Activated CD4-positive, alpha-beta memory T cell treated with anti-CD3 and anti-CD28 coated beads for 36 hours (primary cell): ENCODE data around the gene ITGA3. TPM values are rescaled to one million over a fixed set of nuclear protein-coding genes. Genes with fewer than 3 reads are reported as not detected.

Experiments used
- CTCF ChIA-PET: fragments of 350-600 bp; sonication (Branson Sonifier 250); formaldehyde crosslinking; loops from one replicate; lab custom pipeline; 2021; ENCODE audit warnings: antibody characterized with exemption, inconsistent platforms; lab: Charles Lee
- POLR2A ChIA-PET: fragments of 350-600 bp; sonication (Branson Sonifier 250); formaldehyde crosslinking; loops from one replicate; lab custom pipeline; 2021; ENCODE audit warnings: antibody characterized with exemption; lab: Charles Lee
- DNase-seq: peaks from one replicate; pipeline ENCODE4 v3.0.0-alpha.2; 2020
- H3K27ac Mint-ChIP-seq: one replicate; pipeline ENCODE4 v1.8.0; 2021; ENCODE audit warnings: mixed read lengths
- H3K27me3 Mint-ChIP-seq: one replicate; pipeline ENCODE4 v1.8.0; 2021; ENCODE audit warnings: mixed read lengths
- H3K36me3 Mint-ChIP-seq: one replicate; pipeline ENCODE4 v1.8.0; 2021; ENCODE audit warnings: mixed read lengths
- H3K4me1 Mint-ChIP-seq: one replicate; pipeline ENCODE4 v1.8.0; 2021; ENCODE audit warnings: low read depth, mixed read lengths
- H3K4me3 Mint-ChIP-seq: one replicate; pipeline ENCODE4 v1.8.0; 2021; ENCODE audit warnings: mild to moderate bottlenecking, mixed read lengths
- H3K9me3 Mint-ChIP-seq: one replicate; pipeline ENCODE4 v1.8.0; 2021; ENCODE audit warnings: mixed read lengths
- intact Hi-C: fragments of 100-400 bp; cut with micrococcal nuclease; formaldehyde crosslinking; loops from one replicate; pipeline ENCODE4 v1.15.1; 2023
- total RNA-seq, 2 experiments: library from RNA; stranded (reverse); gene quantifications; one replicate each; pipeline ENCODE4 v1.2.3, GENCODE V29; 2021

ITGA3 gene
- total RNA-seq, 2 experiments from 2014 or later: 15.8 to 17.6 TPM

GRCh38 chr17:50076591-50077235 is 20.8 kb downstream of the ITGA3 start:
- Mint-ChIP-seq H3K4me3 (no peak overlapping the region), H3K9me3 (peaks cover under 1% of the 10 kb centered on the region), H3K4me1 (no peaks in the 10 kb centered on the region), H3K36me3 (peaks cover 13% of the 10 kb centered on the region), H3K27ac (no peak overlapping the region), H3K27me3 (no peaks in the 10 kb centered on the region)
- ChIA-PET POLR2A (no interaction called here), CTCF (interaction anchor here (0.9 to 3.8 kb wide), 4 partner anchors 11 to 80 kb away, joined by 3 to 40 read pairs (median 10); partner anchors contain the start of gene PDK2)
- DNase-seq: no peak
- intact Hi-C loops: no loop called here

- intact Hi-C loops: no loop called here
- ChIA-PET POLR2A (no interaction called here), CTCF (interaction anchor here (0.6 to 3.8 kb wide), 5 partner anchors 9 to 61 kb away, joined by 3 to 40 read pairs (median 5); partner anchors contain the start of gene PDK2)
- Mint-ChIP-seq H3K4me3 (no peak overlapping the region), H3K27me3 (no peaks in the 10 kb centered on the region), H3K9me3 (no peaks in the 10 kb centered on the region), H3K36me3 (peaks cover 11% of the 10 kb centered on the region), H3K4me1 (no peaks in the 10 kb centered on the region), H3K27ac (no peak overlapping the region)
- no peak for DNase-seq
These were observed 22.5 kb downstream of the ITGA3 start for GRCh38 chr17:50078430-50078829.

DNA sequence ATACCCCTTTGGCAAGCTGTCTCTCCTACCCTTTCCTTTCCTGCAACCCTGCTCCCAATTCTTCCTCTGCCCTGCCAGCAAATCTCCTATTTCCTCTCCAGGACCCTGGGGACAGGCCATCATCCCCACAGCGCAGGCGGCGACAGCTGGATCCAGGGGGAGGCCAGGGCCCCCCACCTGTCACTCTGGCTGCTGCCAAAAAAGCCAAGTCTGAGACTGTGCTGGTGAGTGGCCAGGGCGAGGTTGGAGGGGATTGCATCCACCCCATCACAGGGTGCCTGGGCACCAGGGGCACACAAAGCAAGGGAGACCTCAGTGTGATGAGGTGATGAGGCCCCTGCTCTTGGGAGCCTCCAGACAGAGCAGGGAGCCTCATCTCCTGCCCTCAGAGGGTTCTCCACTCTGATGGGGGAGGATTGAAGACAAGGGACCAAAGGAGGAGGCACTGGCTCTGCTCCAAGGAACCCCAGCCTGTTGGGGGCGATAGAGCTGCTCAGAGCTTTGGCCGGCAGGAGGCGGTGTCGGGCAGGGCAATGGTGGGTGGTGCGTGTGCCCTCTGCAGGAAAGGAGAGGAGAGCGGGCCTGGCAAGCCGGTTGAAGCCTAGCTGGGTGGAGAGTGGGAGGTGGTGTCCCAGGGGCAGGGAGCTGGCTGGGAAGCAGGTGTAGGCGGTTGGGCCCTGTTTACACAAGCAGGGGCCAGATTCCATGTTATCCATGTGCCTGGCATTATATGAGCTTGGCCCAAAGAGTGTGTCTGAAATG is 23.6 kb downstream of the ITGA3 start:
- POLR2A ChIA-PET: no interaction called here
- intact Hi-C loops: no loop called here
- DNase-seq: peak; percentile 56

DNA sequence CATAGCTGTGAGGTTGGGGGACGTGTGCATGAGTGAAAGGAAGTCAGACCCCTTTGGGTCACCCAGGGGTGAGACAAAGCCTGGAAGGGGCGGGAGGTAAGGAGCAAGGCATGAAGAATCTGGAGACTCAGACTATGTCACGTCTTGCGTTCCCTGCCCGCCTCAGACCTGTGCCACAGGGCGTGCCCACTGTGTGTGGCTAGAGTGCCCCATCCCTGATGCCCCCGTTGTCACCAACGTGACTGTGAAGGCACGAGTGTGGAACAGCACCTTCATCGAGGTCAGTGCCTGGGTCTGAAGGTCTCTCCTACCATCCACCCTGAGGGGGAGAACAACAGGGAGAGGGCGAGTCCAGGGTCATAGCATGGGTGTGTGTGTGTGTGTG is 24.2 kb downstream of the ITGA3 start:
- Mint-ChIP-seq H3K27ac (no peak overlapping the region), H3K4me1 (no peaks in the 10 kb centered on the region), H3K9me3 (no peaks in the 10 kb centered on the region), H3K36me3 (peaks cover 9% of the 10 kb centered on the region), H3K4me3 (no peak overlapping the region), H3K27me3 (no peaks in the 10 kb centered on the region)
- POLR2A ChIA-PET: no interaction called here
- intact Hi-C loops: no loop called here
- CTCF ChIA-PET: interaction anchor here (0.7 to 3.8 kb wide), 7 partner anchors 13 to 70 kb away, joined by 3 to 40 read pairs (median 4); partner anchors contain the start of genes ITGA3 and PDK2
- no peak for DNase-seq

More for the DNA sequence above, 23.6 kb downstream of the ITGA3 start:
- no peak overlapping the region for H3K4me3 Mint-ChIP-seq
- H3K9me3 Mint-ChIP-seq: no peaks in the 10 kb centered on the region
- CTCF ChIA-PET: interaction anchor here (0.7 to 3.8 kb wide), 10 partner anchors 8 to 69 kb away, joined by 3 to 40 read pairs (median 4); partner anchors contain the start of genes ITGA3 and PDK2
- H3K27me3 Mint-ChIP-seq: no peaks in the 10 kb centered on the region
- H3K4me1 Mint-ChIP-seq: no peaks in the 10 kb centered on the region
- peaks cover 11% of the 10 kb centered on the region for H3K36me3 Mint-ChIP-seq
- no peak overlapping the region for H3K27ac Mint-ChIP-seq

DNA sequence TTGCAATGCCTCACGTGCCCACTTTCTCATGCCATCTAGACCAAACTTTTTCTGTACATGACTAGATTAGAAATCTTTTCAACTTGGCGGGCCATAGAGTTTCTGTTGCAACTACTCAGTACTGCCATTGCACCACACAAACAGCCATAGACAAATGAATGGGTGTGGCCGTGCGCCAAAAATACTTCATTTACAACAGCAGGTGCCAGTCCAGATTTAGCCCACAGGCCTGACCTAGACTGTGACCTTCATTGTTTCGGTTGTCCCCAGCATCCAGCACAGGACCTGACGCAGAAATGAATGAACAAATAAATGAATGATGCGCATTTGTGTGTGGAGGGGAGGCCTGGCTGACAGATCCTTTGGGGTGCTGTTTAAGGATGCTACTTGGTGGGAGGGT is 24.9 kb downstream of the ITGA3 start:
- no peak for DNase-seq
- CTCF ChIA-PET: interaction anchor here (1.3 to 1.9 kb wide), 3 partner anchors 13 to 71 kb away, joined by 4 to 14 read pairs (median 5); no protein-coding TSS in a partner anchor
- Mint-ChIP-seq H3K27ac (no peak overlapping the region), H3K4me1 (no peaks in the 10 kb centered on the region), H3K9me3 (no peaks in the 10 kb centered on the region), H3K36me3 (peaks cover 9% of the 10 kb centered on the region), H3K4me3 (no peak overlapping the region), H3K27me3 (no peaks in the 10 kb centered on the region)
- intact Hi-C loops: no loop called here
- POLR2A ChIA-PET: no interaction called here

DNA sequence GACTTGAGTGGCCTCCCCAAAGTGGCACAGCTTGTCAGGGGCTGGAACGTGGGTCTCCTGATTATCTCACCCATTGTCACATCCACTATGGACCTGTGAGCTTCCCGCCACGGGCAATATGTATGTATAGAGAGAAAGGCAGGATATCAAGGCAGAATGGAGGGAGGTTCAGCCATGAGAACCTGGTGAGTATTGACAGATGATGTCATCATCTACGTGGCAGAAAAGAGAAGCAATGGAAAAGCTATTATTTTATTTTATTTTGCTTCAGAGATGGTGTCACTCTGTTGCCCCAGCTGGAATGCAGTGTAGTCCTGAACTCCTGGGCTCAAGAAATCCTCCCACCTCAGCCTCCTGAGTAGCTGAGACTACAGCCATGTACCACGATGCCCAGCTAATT is 25.8 kb downstream of the ITGA3 start:
- no peak for DNase-seq
- intact Hi-C loops: no loop called here
- Mint-ChIP-seq H3K9me3 (no peaks in the 10 kb centered on the region), H3K27ac (no peak overlapping the region), H3K4me3 (no peak overlapping the region), H3K27me3 (no peaks in the 10 kb centered on the region), H3K36me3 (peaks cover 9% of the 10 kb centered on the region), H3K4me1 (no peaks in the 10 kb centered on the region)
- ChIA-PET CTCF (interaction anchor here (0.7 to 1.9 kb wide), 3 partner anchors 12 to 85 kb away, joined by 3 to 14 read pairs (median 5); no protein-coding TSS in a partner anchor), POLR2A (no interaction called here)

GRCh38 chr17:50087246-50087911 is 31.5 kb downstream of the ITGA3 start:
- CTCF ChIA-PET: interaction anchor here (0.6 to 3.3 kb wide), 40 partner anchors 9 to 518 kb away, joined by 3 to 167 read pairs (median 5); partner anchors contain the start of genes DLX3, ITGA3, PDK2 and SAMD14
- Mint-ChIP-seq H3K27ac (no peak overlapping the region), H3K4me1 (no peaks in the 10 kb centered on the region), H3K27me3 (no peaks in the 10 kb centered on the region), H3K9me3 (no peaks in the 10 kb centered on the region), H3K4me3 (no peak overlapping the region), H3K36me3 (peaks cover 3% of the 10 kb centered on the region)
- POLR2A ChIA-PET: interaction anchor here (1.0 kb wide), 1 partner anchor 32 kb away, joined by 3 read pairs; no protein-coding TSS in a partner anchor
- intact Hi-C loops: loop anchor here (1.0 to 2.0 kb wide), 2 partner anchors 31 to 60 kb away; partner anchors contain the start of gene ITGA3
- peak; percentile 85 for DNase-seq

DNA sequence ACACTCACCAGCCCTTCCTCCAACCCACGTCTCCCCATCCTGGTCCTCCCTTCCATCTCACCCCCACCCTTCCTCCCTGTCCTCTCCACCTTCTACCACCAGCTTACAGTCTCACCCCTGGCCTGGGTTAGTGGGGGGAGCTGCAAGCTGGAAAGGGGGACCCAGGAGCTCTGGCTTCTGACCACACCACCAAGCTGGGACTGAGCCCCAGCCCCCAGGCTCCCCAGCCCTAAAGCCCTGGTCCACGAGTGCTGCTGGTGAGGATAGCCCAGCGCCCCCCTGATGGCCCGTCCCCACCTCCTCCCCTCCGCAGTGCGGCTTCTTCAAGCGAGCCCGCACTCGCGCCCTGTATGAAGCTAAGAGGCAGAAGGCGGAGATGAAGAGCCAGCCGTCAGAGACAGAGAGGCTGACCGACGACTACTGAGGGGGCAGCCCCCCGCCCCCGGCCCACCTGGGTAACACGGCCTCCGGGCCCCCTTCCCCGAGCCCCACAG is 32.0 kb downstream of the ITGA3 start:
- ChIA-PET POLR2A (interaction anchor here (0.6 to 1.0 kb wide), 2 partner anchors 32 to 49 kb away, joined by 3 read pairs; no protein-coding TSS in a partner anchor), CTCF (interaction anchor here (0.6 to 3.3 kb wide), 38 partner anchors 9 to 518 kb away, joined by 3 to 167 read pairs (median 6); partner anchors contain the start of genes DLX3, ITGA3, PDK2 and SAMD14)
- peaks cover 3% of the 10 kb centered on the region for H3K36me3 Mint-ChIP-seq
- no peak for DNase-seq
- no peaks in the 10 kb centered on the region for H3K27me3 Mint-ChIP-seq
- no peaks in the 10 kb centered on the region for H3K9me3 Mint-ChIP-seq
- no peak overlapping the region for H3K27ac Mint-ChIP-seq
- H3K4me1 Mint-ChIP-seq: no peaks in the 10 kb centered on the region
- intact Hi-C loops: loop anchor here (1.0 to 2.0 kb wide), 2 partner anchors 31 to 61 kb away; partner anchors contain the start of gene ITGA3
- no peak overlapping the region for H3K4me3 Mint-ChIP-seq

DNA sequence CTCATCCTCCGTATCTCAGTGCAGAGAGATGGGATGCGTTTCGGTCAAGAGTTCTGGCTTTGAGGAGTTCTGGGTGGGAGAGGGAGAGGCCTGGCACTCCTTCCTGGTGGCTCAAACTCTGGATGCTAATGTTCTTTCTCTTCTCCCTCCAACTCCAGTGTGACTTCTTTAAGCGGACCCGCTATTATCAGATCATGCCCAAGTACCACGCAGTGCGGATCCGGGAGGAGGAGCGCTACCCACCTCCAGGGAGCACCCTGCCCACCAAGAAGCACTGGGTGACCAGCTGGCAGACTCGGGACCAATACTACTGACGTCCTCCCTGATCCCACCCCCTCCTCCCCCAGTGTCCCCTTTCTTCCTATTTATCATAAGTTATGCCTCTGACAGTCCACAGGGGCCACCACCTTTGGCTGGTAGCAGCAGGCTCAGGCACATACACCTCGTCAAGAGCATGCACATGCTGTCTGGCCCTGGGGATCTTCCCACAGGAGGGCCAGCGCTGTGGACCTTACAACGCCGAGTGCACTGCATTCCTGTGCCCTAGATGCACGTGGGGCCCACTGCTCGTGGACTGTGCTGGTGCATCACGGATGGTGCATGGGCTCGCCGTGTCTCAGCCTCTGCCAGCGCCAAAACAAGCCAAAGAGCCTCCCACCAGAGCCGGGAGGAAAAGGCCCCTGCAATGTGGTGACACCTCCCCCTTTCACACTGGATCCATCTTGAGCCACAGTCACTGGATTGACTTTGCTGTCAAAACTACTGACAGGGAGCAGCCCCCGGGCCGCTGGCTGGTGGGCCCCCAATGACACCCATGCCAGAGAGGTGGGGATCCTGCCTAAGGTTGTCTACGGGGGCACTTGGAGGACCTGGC is 33.3 kb downstream of the ITGA3 start:
- Mint-ChIP-seq H3K4me3 (no peak overlapping the region), H3K27me3 (no peaks in the 10 kb centered on the region), H3K9me3 (no peaks in the 10 kb centered on the region), H3K36me3 (peaks cover 3% of the 10 kb centered on the region), H3K4me1 (peaks cover 2% of the 10 kb centered on the region), H3K27ac (no peak overlapping the region)
- ChIA-PET POLR2A (no interaction called here), CTCF (interaction anchor here (2.2 to 3.3 kb wide), 2 partner anchors 59 to 88 kb away, joined by 7 to 167 read pairs; no protein-coding TSS in a partner anchor)
- intact Hi-C loops: no loop called here
- no peak for DNase-seq

GRCh38 chr17:50090071-50090470 is 34.2 kb downstream of the ITGA3 start:
- Mint-ChIP-seq H3K9me3 (no peaks in the 10 kb centered on the region), H3K4me1 (peaks cover 4% of the 10 kb centered on the region), H3K36me3 (peaks cover 3% of the 10 kb centered on the region), H3K27me3 (no peaks in the 10 kb centered on the region), H3K4me3 (no peak overlapping the region), H3K27ac (no peak overlapping the region)
- CTCF ChIA-PET: interaction anchor here (0.6 kb wide), 1 partner anchor 63 kb away, joined by 3 read pairs; no protein-coding TSS in a partner anchor
- POLR2A ChIA-PET: no interaction called here
- no peak for DNase-seq
- intact Hi-C loops: loop anchor here (5.0 kb wide), 1 partner anchor 182 kb away; the partner anchor contains the start of gene TMEM92
